Fibroblast of villous mesenchyme (primary cell): ENCODE measurements around the gene PTPN5. TPM values are rescaled to one million over a fixed set of nuclear protein-coding genes. Genes with fewer than 3 reads are reported as not detected.
"Not testable (repeated sequence)": the region's sequence is repeated elsewhere in the genome, so short reads cannot be mapped to it uniquely, and the experiment has no call there.

Experiments used
- DNase-seq: peaks from one replicate; pipeline ENCODE4 v3.0.0-alpha.2; 2010; ENCODE audit warnings: low read depth
- H3K4me3 ChIP-seq: 2 replicates; pipeline ENCODE4 v1.5.1; 2011; ENCODE audit warnings: low read depth, mild to moderate bottlenecking, low read length
- CTCF ChIP-seq: IDR thresholded peaks from 2 replicates; pipeline ENCODE4 v1.5.1; 2012; ENCODE audit warnings: low read depth, mild to moderate bottlenecking, low read length; ENCODE audit not compliant: insufficient read depth
- total RNA-seq: library from RNA; depleted of rRNA; stranded (reverse); fragments of >200 nt; gene quantifications from 2 replicates; pipeline ENCODE4 v1.2.3, GENCODE V29; 2012

The PTPN5 gene
- not detected in 2 replicates for total RNA-seq

- no peak within 1 kb of the TSS for H3K4me3 ChIP-seq
- no peak for DNase-seq
Observed at GRCh38 chr11:18791207-18791968, at the start of gene PTPN5. TSS of gene PTPN5 (minus strand) at chr11:18791798. CDS start at chr11:18771958, 19,840 bp downstream.

GRCh38 chr11:18836417-18836816 lies 44.8 kb upstream of the PTPN5 start:
- TF ChIP-seq CTCF, result no peak
- no peak overlapping the region for H3K4me3 ChIP-seq

More at GRCh38 chr11:18791207-18791968, at the start of gene PTPN5:
- no peak for TF ChIP-seq CTCF

GRCh38 chr11:18834754-18835466 lies 43.3 kb upstream of the PTPN5 start:
- no peak overlapping the region for H3K4me3 ChIP-seq
- no peak for DNase-seq
- no peak for TF ChIP-seq CTCF

More at GRCh38 chr11:18836417-18836816, 44.8 kb upstream of the PTPN5 start:
- DNase-seq, result no peak

- H3K4me3 ChIP-seq, DNase-seq: not testable (repeated sequence)
Observed at GRCh38 chr11:18820160-18820559, 28.6 kb upstream of the PTPN5 start.

- TF ChIP-seq CTCF, result no peak
- no peak overlapping the region for H3K4me3 ChIP-seq
- DNase-seq, result no peak
Observed at GRCh38 chr11:18804199-18804999, 12.8 kb upstream of the PTPN5 start.

- peak; percentile 71 for DNase-seq
- TF ChIP-seq CTCF, result peak; percentile 55
Observed at GRCh38 chr11:18802381-18803257, 11.0 kb upstream of the PTPN5 start.

More at GRCh38 chr11:18802381-18803257, 11.0 kb upstream of the PTPN5 start:
- no peak overlapping the region for H3K4me3 ChIP-seq
